ENCODE results near the gene TNNI3. TPM values are rescaled to one million over a fixed set of nuclear protein-coding genes. Genes with fewer than 3 reads are reported as not detected.
A peak's percentile ranks its signal among the peaks of the same experiment; 100 is the strongest.
"Not testable (repeated sequence)": the region's sequence is repeated elsewhere in the genome, so short reads cannot be mapped to it uniquely, and the experiment has no call there.

TNNI3 gene
- total RNA-seq: 10 to 100 TPM in 1 of 2 donors, 1 to 10 TPM in 1; 9.8 to 14.2 TPM
- 9.9 TPM for polyA plus RNA-seq (2013, experiment 1 of 2)
- 9.5 TPM for polyA plus RNA-seq (2013, experiment 2 of 2)
- long read RNA-seq, experiment 1, transcript TNNI3-202 (4 exons, 699 nt): major isoform, 6 of 6 reads
- long read RNA-seq, experiment 1, partial matches to known transcripts: 0 of 6 reads
- long read RNA-seq, experiment 1, other reads (novel, unspliced or antisense): 0 of 6 reads
- long read RNA-seq, experiment 2, transcript TNNI3-202 (4 exons, 699 nt): major isoform, 14 of 21 reads
- long read RNA-seq, experiment 2, transcript TNNI3-207 (5 exons, 669 nt): minor isoform, 6 of 21 reads
- long read RNA-seq, experiment 2, partial matches to known transcripts: 0 of 21 reads
- long read RNA-seq, experiment 2, other reads (novel, unspliced or antisense): 1 of 21 reads
- long read RNA-seq, experiment 3, transcript TNNI3-202 (4 exons, 699 nt): major isoform, 6 of 10 reads
- long read RNA-seq, experiment 3, partial matches to known transcripts: 0 of 10 reads
- long read RNA-seq, experiment 3, other reads (novel, unspliced or antisense): 1 of 10 reads
- long read RNA-seq, experiment 4: 0 reads

DNA sequence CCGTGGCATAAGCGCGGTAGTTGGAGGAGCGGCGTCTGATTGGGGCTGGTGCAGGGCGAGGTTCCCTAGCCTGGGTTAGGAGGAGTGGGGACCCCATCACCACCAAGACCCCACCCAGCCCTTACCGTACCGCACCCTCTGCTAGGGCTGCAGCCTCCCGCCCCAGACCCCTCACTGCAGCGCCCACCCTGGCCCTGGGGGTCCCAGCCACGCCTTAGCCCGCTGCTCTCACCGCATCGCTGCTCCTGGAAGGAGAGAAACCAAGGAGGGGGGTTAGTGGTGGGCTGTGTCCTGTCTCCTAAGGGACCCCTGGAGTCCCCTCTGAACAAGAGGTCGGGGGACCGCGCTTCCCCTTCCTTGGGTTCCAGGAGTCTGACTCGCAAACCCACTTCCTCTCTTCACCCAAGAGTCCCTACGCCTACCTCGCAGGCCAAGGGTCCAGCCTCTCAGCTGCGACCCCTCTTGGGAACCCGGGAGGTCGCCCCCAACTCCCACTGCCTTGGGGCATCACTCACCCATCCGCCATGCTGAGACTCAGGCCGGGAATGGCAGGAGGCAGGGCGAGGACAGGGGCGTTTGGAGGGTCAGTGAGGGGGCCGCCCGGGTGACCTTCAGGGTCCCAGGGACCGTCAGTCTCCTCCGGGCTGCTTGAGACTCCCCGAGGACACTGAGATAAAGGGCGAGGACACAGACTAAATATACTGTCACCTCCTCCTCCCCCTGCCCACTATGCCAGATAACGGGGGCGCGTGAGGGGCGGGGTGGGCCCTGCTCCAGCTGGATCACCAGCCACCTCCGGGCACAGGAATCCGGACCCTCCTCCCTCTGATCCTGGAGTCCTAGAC lies at the start of gene TNNI3:
Gene TNNI3 (minus strand): TSS at position 669 of the 845 bp plus-strand sequence. CDS start 143 bp downstream, at position 526.
- no peak within 1 kb of the TSS for H3K27ac Mint-ChIP-seq
- peaks cover 4% of the 10 kb centered on the region for H3K36me3 Mint-ChIP-seq (ENCODE audit: low read depth)
- Histone ChIP-seq H3K9me3 (ENCODE audit: control insufficient read depth, low read length) (peaks cover under 1% of the 10 kb centered on the region), H3K27ac (ENCODE audit: low read depth, low read length) (no peak within 1 kb of the TSS), H3K4me3 (ENCODE audit: low read length) (peak within 1 kb of the TSS; percentile 70), H3K36me3 (ENCODE audit: control insufficient read depth, insufficient read depth, low read length) (no peaks in the 10 kb centered on the region), H3K9ac (ENCODE audit: extremely low read depth, low read length, poor library complexity, severe bottlenecking) (no peak within 1 kb of the TSS), H3K4me1 (ENCODE audit: control insufficient read depth, insufficient read depth, low read length) (no peaks in the 10 kb centered on the region), H3K27me3 (ENCODE audit: control insufficient read depth, insufficient read depth, low read length, poor library complexity, severe bottlenecking) (no peaks in the 10 kb centered on the region)
- peaks cover 2% of the 10 kb centered on the region for H3K9me3 Mint-ChIP-seq
- TF ChIP-seq, protein P1, sequence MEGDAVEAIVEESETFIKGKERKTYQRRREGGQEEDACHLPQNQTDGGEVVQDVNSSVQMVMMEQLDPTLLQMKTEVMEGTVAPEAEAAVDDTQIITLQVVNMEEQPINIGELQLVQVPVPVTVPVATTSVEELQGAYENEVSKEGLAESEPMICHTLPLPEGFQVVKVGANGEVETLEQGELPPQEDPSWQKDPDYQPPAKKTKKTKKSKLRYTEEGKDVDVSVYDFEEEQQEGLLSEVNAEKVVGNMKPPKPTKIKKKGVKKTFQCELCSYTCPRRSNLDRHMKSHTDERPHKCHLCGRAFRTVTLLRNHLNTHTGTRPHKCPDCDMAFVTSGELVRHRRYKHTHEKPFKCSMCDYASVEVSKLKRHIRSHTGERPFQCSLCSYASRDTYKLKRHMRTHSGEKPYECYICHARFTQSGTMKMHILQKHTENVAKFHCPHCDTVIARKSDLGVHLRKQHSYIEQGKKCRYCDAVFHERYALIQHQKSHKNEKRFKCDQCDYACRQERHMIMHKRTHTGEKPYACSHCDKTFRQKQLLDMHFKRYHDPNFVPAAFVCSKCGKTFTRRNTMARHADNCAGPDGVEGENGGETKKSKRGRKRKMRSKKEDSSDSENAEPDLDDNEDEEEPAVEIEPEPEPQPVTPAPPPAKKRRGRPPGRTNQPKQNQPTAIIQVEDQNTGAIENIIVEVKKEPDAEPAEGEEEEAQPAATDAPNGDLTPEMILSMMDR (conservative IDR thresholded peaks at IDR 0.05): no peak
- peaks cover 70% of the 10 kb centered on the region for H3K27me3 Mint-ChIP-seq (ENCODE audit: insufficient read depth)
- DNase-seq: no peak
- WGBS, 2 experiments (ENCODE audit: insufficient coverage in 1 of 2, insufficient read length in 1 of 2): 83 to 93% methylated on average over 19 to 39 of the region's 39 CpGs
- peak within 1 kb of the TSS; percentile 57 for H3K4me3 Mint-ChIP-seq
- H3K4me1 Mint-ChIP-seq: peaks cover 6% of the 10 kb centered on the region

DNA sequence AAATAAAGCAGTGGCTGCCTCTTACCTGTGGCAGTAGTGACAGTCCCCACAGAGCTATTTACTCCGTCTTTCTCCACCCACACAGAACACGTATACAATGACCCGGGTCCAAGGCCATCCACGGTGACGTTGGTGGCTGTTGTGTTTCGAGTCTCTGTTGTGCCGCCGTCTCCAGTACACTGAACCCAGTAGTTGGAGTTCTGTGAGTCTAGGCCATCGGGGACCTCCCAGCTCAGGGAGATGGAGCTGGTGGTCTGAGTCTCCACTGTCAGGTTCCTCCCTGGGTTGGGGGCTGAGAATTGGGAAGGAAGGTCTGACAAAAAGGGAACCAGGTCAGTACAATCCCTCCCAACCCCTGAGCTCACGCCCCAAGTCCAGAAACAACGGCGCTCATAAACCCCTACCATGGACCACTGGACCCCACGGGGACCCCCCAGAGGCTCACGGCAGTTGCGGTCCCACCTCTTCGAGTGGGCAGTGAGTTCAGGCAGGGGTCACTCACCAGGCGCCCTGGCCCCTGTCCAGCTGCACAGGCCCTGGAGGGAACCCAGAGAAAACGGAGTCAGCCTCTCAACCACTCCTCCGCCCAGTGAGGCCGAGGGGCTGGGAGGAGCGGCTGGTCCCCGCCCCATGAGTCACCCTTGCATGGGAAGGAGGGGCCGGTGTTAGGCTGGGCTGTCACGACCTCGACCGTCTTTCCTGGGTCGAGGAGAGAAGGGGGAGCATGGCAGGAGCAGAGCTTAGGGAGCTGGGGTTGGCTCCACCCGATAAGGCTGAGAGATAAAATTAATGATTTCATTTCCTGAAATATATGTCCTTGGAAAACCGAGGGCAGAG lies 49.4 kb upstream of the TNNI3 start:
- 45 to 60% methylated on average over 15 to 29 of the region's 29 CpGs for WGBS, 2 experiments (ENCODE audit: insufficient coverage in 1 of 2, insufficient read length in 1 of 2)
- no peaks in the 10 kb centered on the region for H3K27me3 ChIP-seq (ENCODE audit: control insufficient read depth, insufficient read depth, low read length, poor library complexity, severe bottlenecking)
- no peaks in the 10 kb centered on the region for H3K4me1 ChIP-seq (ENCODE audit: control insufficient read depth, insufficient read depth, low read length)
- no peaks in the 10 kb centered on the region for H3K36me3 ChIP-seq (ENCODE audit: control insufficient read depth, insufficient read depth, low read length)
- Mint-ChIP-seq H3K4me3 (no peak overlapping the region), H3K4me1 (peaks cover 3% of the 10 kb centered on the region), H3K27ac (no peak overlapping the region), H3K9me3 (peaks cover 4% of the 10 kb centered on the region), H3K27me3 (ENCODE audit: insufficient read depth) (peaks cover 42% of the 10 kb centered on the region), H3K36me3 (ENCODE audit: low read depth) (no peaks in the 10 kb centered on the region)
- no peak overlapping the region for H3K27ac ChIP-seq (ENCODE audit: low read depth, low read length)
- H3K4me3 ChIP-seq (ENCODE audit: low read length): no peak overlapping the region
- DNase-seq: peak; percentile 92
- no peaks in the 10 kb centered on the region for H3K9me3 ChIP-seq (ENCODE audit: control insufficient read depth, low read length)
- H3K9ac ChIP-seq (ENCODE audit: extremely low read depth, low read length, poor library complexity, severe bottlenecking): no peak overlapping the region
- TF ChIP-seq, protein P1 (conservative IDR thresholded peaks at IDR 0.05): no peak

DNA sequence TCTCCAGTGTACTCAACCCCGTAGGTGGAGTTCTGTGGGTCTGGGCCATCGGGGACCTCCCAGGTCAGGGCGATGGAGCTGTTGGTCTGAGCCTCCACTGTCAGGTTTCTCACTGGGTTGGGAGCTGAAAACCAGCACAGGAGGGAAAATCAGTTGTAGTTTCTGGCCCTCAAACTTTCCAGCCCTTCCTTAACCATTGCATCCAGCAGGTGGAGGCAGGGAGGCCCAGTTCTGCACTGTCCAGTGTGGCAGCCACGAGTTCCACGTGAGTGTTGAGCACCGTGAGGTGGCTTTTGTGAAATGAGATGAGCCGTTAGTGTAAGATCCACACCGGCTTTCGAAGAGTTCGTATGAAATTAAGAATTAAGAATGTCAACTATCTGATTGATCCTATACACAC lies 44.7 kb upstream of the TNNI3 start:
- DNase-seq; H3K4me1 ChIP-seq (ENCODE audit: control insufficient read depth, insufficient read depth, low read length); H3K9ac ChIP-seq (ENCODE audit: extremely low read depth, low read length, poor library complexity, severe bottlenecking); H3K4me3 ChIP-seq (ENCODE audit: low read length); H3K36me3 Mint-ChIP-seq (ENCODE audit: low read depth); H3K27ac ChIP-seq (ENCODE audit: low read depth, low read length); H3K27ac Mint-ChIP-seq; H3K27me3 ChIP-seq (ENCODE audit: control insufficient read depth, insufficient read depth, low read length, poor library complexity, severe bottlenecking); H3K9me3 ChIP-seq (ENCODE audit: control insufficient read depth, low read length); H3K36me3 ChIP-seq (ENCODE audit: control insufficient read depth, insufficient read depth, low read length); H3K4me1 Mint-ChIP-seq; H3K4me3 Mint-ChIP-seq; H3K9me3 Mint-ChIP-seq: not testable (repeated sequence)
- 84 to 100% methylated on average over 1 to 10 of the region's 10 CpGs for WGBS, 2 experiments (ENCODE audit: insufficient coverage in 1 of 2, insufficient read length in 1 of 2)
- peaks cover 44% of the 10 kb centered on the region for H3K27me3 Mint-ChIP-seq (ENCODE audit: insufficient read depth)
- TF ChIP-seq, protein P1 (conservative IDR thresholded peaks at IDR 0.05): peak; percentile 45

Measured in endodermal cell (in vitro differentiated cells).